ENCODE results near the gene HOXC5. TPM values are rescaled to one million over a fixed set of nuclear protein-coding genes. Genes with fewer than 3 reads are reported as not detected.

Gene HOXC5
- total RNA-seq, 2 donors from 2014 or later = not detected

DNA sequence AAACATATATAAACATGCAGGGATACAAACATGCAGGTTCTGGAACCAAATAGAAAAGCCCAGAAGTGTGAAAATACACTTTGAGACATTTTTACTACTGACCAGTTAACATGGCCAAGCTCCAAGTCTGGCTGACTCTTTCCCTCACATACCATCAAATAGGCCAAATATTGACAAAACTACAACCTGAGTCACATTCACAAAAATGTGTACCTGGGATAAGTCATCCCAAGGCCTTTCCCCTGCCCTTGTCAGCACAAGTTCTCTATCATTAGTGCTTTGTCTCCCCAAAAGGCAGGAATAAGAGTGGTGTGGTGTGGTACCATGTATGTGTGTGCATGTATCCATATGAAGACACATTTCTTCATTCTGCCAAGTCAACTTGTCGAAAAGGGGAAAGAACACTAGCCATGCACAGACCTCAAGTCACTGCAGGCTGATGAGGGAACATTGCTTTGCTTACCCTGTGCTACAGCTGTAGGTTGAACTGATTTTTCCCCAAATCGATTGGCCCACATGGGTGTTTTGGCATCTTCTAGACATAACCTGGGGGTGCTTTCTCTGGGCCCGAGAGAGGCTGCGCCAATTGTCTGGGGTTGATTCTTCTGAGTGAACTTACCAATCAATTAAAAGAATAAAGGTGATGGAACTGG, 35.7 kb downstream of the HOXC5 start:
- Histone ChIP-seq H3K4me1 (ENCODE audit: control insufficient read depth, insufficient read depth, low read length) (no peaks in the 10 kb centered on the region), H3K36me3 (ENCODE audit: control insufficient read depth, insufficient read depth, low read length) (no peaks in the 10 kb centered on the region), H3K27ac (ENCODE audit: low read depth, low read length) (no peak overlapping the region), H3K4me3 (ENCODE audit: low read length) (no peak overlapping the region), H3K9ac (ENCODE audit: extremely low read depth, low read length, poor library complexity, severe bottlenecking) (no peak overlapping the region), H3K9me3 (ENCODE audit: control insufficient read depth, low read length) (no peaks in the 10 kb centered on the region), H3K27me3 (ENCODE audit: control insufficient read depth, insufficient read depth, low read length, poor library complexity, severe bottlenecking) (peaks cover 100% of the 10 kb centered on the region)
- TF ChIP-seq, protein P1, sequence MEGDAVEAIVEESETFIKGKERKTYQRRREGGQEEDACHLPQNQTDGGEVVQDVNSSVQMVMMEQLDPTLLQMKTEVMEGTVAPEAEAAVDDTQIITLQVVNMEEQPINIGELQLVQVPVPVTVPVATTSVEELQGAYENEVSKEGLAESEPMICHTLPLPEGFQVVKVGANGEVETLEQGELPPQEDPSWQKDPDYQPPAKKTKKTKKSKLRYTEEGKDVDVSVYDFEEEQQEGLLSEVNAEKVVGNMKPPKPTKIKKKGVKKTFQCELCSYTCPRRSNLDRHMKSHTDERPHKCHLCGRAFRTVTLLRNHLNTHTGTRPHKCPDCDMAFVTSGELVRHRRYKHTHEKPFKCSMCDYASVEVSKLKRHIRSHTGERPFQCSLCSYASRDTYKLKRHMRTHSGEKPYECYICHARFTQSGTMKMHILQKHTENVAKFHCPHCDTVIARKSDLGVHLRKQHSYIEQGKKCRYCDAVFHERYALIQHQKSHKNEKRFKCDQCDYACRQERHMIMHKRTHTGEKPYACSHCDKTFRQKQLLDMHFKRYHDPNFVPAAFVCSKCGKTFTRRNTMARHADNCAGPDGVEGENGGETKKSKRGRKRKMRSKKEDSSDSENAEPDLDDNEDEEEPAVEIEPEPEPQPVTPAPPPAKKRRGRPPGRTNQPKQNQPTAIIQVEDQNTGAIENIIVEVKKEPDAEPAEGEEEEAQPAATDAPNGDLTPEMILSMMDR (conservative IDR thresholded peaks at IDR 0.05) = no peak
- Mint-ChIP-seq H3K36me3 (ENCODE audit: low read depth) (no peaks in the 10 kb centered on the region), H3K4me3 (no peak overlapping the region), H3K9me3 (no peaks in the 10 kb centered on the region), H3K4me1 (no peaks in the 10 kb centered on the region), H3K27ac (no peak overlapping the region), H3K27me3 (ENCODE audit: insufficient read depth) (peaks cover 93% of the 10 kb centered on the region)
- DNase-seq = no peak
- 86 to 87% methylated on average over 4 of the region's 4 CpGs for WGBS, 2 experiments (ENCODE audit: insufficient coverage in 1 of 2, insufficient read length in 1 of 2)

DNA sequence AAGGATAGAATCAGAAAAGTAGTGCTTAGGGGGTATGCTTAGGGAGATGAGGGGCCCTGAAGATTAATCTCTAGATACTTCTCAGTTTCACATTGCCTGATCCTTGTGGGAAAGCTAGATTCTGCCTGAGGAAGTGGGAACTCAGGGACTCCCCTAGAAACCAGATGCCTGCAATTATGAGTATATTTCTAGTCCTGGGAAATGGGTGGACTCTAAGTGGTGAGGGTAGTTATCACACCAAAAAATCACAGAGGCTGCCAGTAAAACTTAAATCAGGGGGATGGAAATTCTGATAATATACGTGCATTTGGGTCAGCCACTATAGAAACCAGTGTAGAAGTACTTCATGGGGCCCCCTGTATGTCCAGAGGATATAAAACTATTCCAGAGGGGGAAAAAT, 39.1 kb downstream of the HOXC5 start:
- TF ChIP-seq, protein P1 (conservative IDR thresholded peaks at IDR 0.05) = no peak
- peaks cover 97% of the 10 kb centered on the region for H3K27me3 Mint-ChIP-seq (ENCODE audit: insufficient read depth)

DNA sequence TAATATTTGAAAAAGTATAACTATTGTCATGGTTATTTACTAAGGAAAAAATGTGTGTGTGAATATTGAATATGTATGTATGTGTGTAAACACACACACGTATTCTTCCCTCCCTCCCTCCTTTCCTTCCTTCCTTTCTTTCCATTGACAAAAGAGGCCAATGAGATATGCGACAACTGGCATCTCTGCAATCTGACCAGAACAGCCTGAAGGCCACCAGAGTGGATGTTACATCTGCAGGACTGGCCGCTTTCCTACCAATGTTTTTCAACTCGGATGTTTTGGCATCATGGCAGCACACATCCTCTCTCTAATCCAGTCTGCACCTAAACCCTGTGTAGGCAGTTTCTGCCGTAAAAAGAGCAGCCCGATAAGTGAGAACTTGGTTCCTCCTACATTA, 41.5 kb downstream of the HOXC5 start:
- no peak overlapping the region for H3K4me3 Mint-ChIP-seq
- no peaks in the 10 kb centered on the region for H3K36me3 Mint-ChIP-seq (ENCODE audit: low read depth)
- H3K27me3 Mint-ChIP-seq (ENCODE audit: insufficient read depth) = peaks cover 99% of the 10 kb centered on the region
- H3K27ac Mint-ChIP-seq = no peak overlapping the region
- no peak overlapping the region for H3K27ac ChIP-seq (ENCODE audit: low read depth, low read length)
- TF ChIP-seq, protein P1 (conservative IDR thresholded peaks at IDR 0.05) = no peak
- no peaks in the 10 kb centered on the region for H3K9me3 ChIP-seq (ENCODE audit: control insufficient read depth, low read length)
- no peaks in the 10 kb centered on the region for H3K9me3 Mint-ChIP-seq
- H3K9ac ChIP-seq (ENCODE audit: extremely low read depth, low read length, poor library complexity, severe bottlenecking) = no peak overlapping the region
- peaks cover 6% of the 10 kb centered on the region for H3K4me1 Mint-ChIP-seq
- H3K4me1 ChIP-seq (ENCODE audit: control insufficient read depth, insufficient read depth, low read length) = no peaks in the 10 kb centered on the region
- WGBS, 2 experiments (ENCODE audit: insufficient coverage in 1 of 2, insufficient read length in 1 of 2) = 83 to 91% methylated on average over 3 to 6 of the region's 6 CpGs
- H3K27me3 ChIP-seq (ENCODE audit: control insufficient read depth, insufficient read depth, low read length, poor library complexity, severe bottlenecking) = peaks cover 100% of the 10 kb centered on the region
- DNase-seq = no peak
- H3K36me3 ChIP-seq (ENCODE audit: control insufficient read depth, insufficient read depth, low read length) = no peaks in the 10 kb centered on the region
- H3K4me3 ChIP-seq (ENCODE audit: low read length) = no peak overlapping the region

More for the DNA sequence above, 39.1 kb downstream of the HOXC5 start:
- H3K4me1 ChIP-seq (ENCODE audit: control insufficient read depth, insufficient read depth, low read length) = no peaks in the 10 kb centered on the region
- H3K9me3 Mint-ChIP-seq = no peaks in the 10 kb centered on the region
- no peaks in the 10 kb centered on the region for H3K9me3 ChIP-seq (ENCODE audit: control insufficient read depth, low read length)
- H3K36me3 ChIP-seq (ENCODE audit: control insufficient read depth, insufficient read depth, low read length) = no peaks in the 10 kb centered on the region
- peaks cover 100% of the 10 kb centered on the region for H3K27me3 ChIP-seq (ENCODE audit: control insufficient read depth, insufficient read depth, low read length, poor library complexity, severe bottlenecking)
- H3K4me3 ChIP-seq (ENCODE audit: low read length) = no peak overlapping the region
- no peak overlapping the region for H3K27ac Mint-ChIP-seq
- H3K4me3 Mint-ChIP-seq = no peak overlapping the region
- no peak overlapping the region for H3K27ac ChIP-seq (ENCODE audit: low read depth, low read length)
- H3K4me1 Mint-ChIP-seq = peaks cover 3% of the 10 kb centered on the region
- 53% methylated on average over 1 of the region's 1 CpG; no CpG with 5 or more reads in 1 of the 2 experiments for WGBS, 2 experiments (ENCODE audit: insufficient coverage in 1 of 2, insufficient read length in 1 of 2)
- no peaks in the 10 kb centered on the region for H3K36me3 Mint-ChIP-seq (ENCODE audit: low read depth)
- DNase-seq = no peak
- H3K9ac ChIP-seq (ENCODE audit: extremely low read depth, low read length, poor library complexity, severe bottlenecking) = no peak overlapping the region
